GM12878 (cell line): ENCODE results near the gene B3GNT3. TPM values are rescaled to one million over a fixed set of nuclear protein-coding genes. Genes with fewer than 3 reads are reported as not detected.

Experiments
- ATAC-seq: fragments of 200-7000 bp; cut with Tn5 transposase; 3 replicates; pipeline ENCODE4 v1.9.1; 2020; ENCODE audit warnings: mild to moderate bottlenecking, moderate library complexity
- BruUV-seq: library from RNA; stranded (reverse); fragments of 400-500 nt; replicated peaks from 2 replicates; lab custom pipeline; 2021; lab: Mats Ljungman, UMichigan
- CTCF ChIA-PET: fragments of 300-600 bp; sonication (Branson Sonifier 250); formaldehyde crosslinking; extraction: SDS; loops from one replicate; lab custom pipeline; 2021; ENCODE audit warnings: inconsistent platforms; lab: Yijun Ruan, JAX
- POLR2A ChIA-PET: fragments of 350-600 bp; formaldehyde crosslinking; extraction: SDS; loops from one replicate; lab custom pipeline; 2021; ENCODE audit warnings: inconsistent platforms; lab: Charles Lee
- RAD21 ChIA-PET: fragments of 300-600 bp; sonication (Branson Sonifier 250); formaldehyde crosslinking; loops from one replicate; lab custom pipeline; 2023; ENCODE audit warnings: antibody characterized with exemption; ENCODE audit not compliant: unreplicated experiment; lab: Charles Lee
- SMC1A ChIA-PET: fragments of 300-600 bp; sonication (Branson Sonifier 250); formaldehyde crosslinking; loops from one replicate; lab custom pipeline; 2023; ENCODE audit not compliant: unreplicated experiment, uncharacterized antibody; lab: Charles Lee
- DNase-seq: peaks from one replicate; pipeline ENCODE4 v3.0.0-alpha.2; 2011; ENCODE audit warnings: low read depth, low spot score
- FAIRE-seq: peaks from 3 replicates; lab custom pipeline; 2011; peaks lifted over from hg19 to GRCh38; lab: Jason Lieb, UNC
- H2AFZ ChIP-seq: 2 replicates; pipeline ENCODE4 v1.6.0; 2011; ENCODE audit warnings: low read depth, low read length, control low read depth; ENCODE audit not compliant: control insufficient read depth
- H3K27ac ChIP-seq: 2 replicates; pipeline ENCODE4 v1.5.1; 2011; ENCODE audit warnings: control low read depth; ENCODE audit not compliant: control insufficient read depth, insufficient read depth
- H3K27me3 ChIP-seq, 2 experiments: replicated peaks in 1 of 2; 2 replicates each; pipeline versions ENCODE4 v1.6.0 to v1.6.1; 2011; ENCODE audit warnings: low read length in 1 of 2; ENCODE audit not compliant: control insufficient read depth in 2 of 2, insufficient read depth in 2 of 2
- H3K36me3 ChIP-seq, 2 experiments: 2 replicates each; pipeline ENCODE4 v1.5.1; 2011; ENCODE audit warnings: low read length in 1 of 2; ENCODE audit not compliant: control insufficient read depth in 2 of 2, insufficient read depth in 2 of 2
- H3K4me1 ChIP-seq: 2 replicates; pipeline ENCODE4 v1.6.1; 2011; ENCODE audit warnings: mild to moderate bottlenecking, low read length, moderate library complexity, mixed read lengths; ENCODE audit not compliant: control insufficient read depth, insufficient read depth
- H3K4me2 ChIP-seq: 2 replicates; pipeline ENCODE4 v1.6.0; 2011; ENCODE audit warnings: control low read depth; ENCODE audit not compliant: control insufficient read depth, insufficient read depth
- H3K4me3 ChIP-seq: fragments of 200-600 bp; sonication (generic); 2 replicates; pipeline ENCODE4 v1.5.1; 2016
- H3K79me2 ChIP-seq: 2 replicates; pipeline ENCODE4 v1.6.0; 2011; ENCODE audit warnings: low read length; ENCODE audit not compliant: control insufficient read depth, insufficient read depth
- H3K9ac ChIP-seq: 2 replicates; pipeline ENCODE4 v1.8.0; 2011; ENCODE audit warnings: low read length, control low read depth, mixed read lengths; ENCODE audit not compliant: control insufficient read depth, insufficient read depth
- H3K9me3 ChIP-seq: replicated peaks from 3 replicates; pipeline ENCODE4 v1.5.1; 2011; ENCODE audit warnings: mild to moderate bottlenecking, low read length; ENCODE audit not compliant: control insufficient read depth, insufficient read depth
- H4K20me1 ChIP-seq: 2 replicates; pipeline ENCODE4 v1.6.0; 2011; ENCODE audit not compliant: control insufficient read depth, insufficient read depth
- MTA3 ChIP-seq: IDR thresholded peaks from 2 replicates; pipeline ENCODE4 v1.6.1; 2012; ENCODE audit warnings: low read length, inconsistent platforms, borderline replicate concordance
- SIN3A ChIP-seq: IDR thresholded peaks from 2 replicates; pipeline ENCODE4 v1.6.1; 2012; ENCODE audit warnings: low read depth, low read length, improper control_type of control experiment
- ZNF24 ChIP-seq: fragments of 450-650 bp; IDR thresholded peaks from 2 replicates; pipeline ENCODE4 v1.6.1; 2017; ENCODE audit warnings: antibody characterized with exemption, mild to moderate bottlenecking
- WGBS: methylation state at CpG from one replicate; pipeline ENCODE4 v1.1.6; 2016; ENCODE audit warnings: low lambda C conversion rate; ENCODE audit not compliant: insufficient replicate concordance, insufficient coverage; ENCODE audit errors: missing lambda C conversion rate; 5-methylcytosine and 5-hydroxymethylcytosine counted together
- in situ Hi-C: fragments of 300-500 bp; cut with MboI; formaldehyde crosslinking; loops from 9 replicates; pipeline ENCODE4 v1.14.3; 2018; ENCODE audit warnings: mixed read lengths
- intact Hi-C: fragments of 100-400 bp; cut with micrococcal nuclease; formaldehyde crosslinking; loops from one replicate; pipeline ENCODE4 v1.14.2; 2022; ENCODE audit not compliant: unreplicated experiment
- polyA plus RNA-seq, 11 experiments: library from polyadenylated mRNA; depleted of rRNA in 4 of 11; unstranded in 6 of 11; stranded (reverse) in 5 of 11; fragments of >200 nt; fragmentation: Nextera tagmentation in 4 of 11; fragmentation: Illumina TruSeq in 1 of 11; extraction: Ambion mirVana in 4 of 11; extraction: Trizol in 1 of 11; gene quantifications; 1 replicate in 1 of 11; 2 replicates in 10 of 11; pipeline versions ENCODE4 v1.2.1 to v1.2.3, GENCODE V29; 2011 to 2016; ENCODE audit warnings: inconsistent platforms in 2 of 11, missing spikeins in 2 of 11, low read depth in 1 of 11
- total RNA-seq, 4 experiments: library from RNA; depleted of rRNA in 3 of 4; stranded (reverse); fragments of >200 nt in 3 of 4; fragmentation: Illumina TruSeq in 1 of 4; extraction: Trizol in 1 of 4; gene quantifications; 2 replicates each; pipeline versions ENCODE4 v1.2.1 to v1.2.3, GENCODE V29; 2013 to 2021
- TF ChIP-seq, protein P1 (sequence below): fragments of 150-350 bp; IDR thresholded peaks from 2 replicates; pipeline ENCODE4 v1.6.1; 2016; ENCODE audit warnings: low read depth, low read length

The B3GNT3 gene
- total and polyA plus RNA-seq, 10 of the 15 experiments (the other 5 are each of a cell fraction or from before 2014, with no cell fraction given) = not detected

DNA sequence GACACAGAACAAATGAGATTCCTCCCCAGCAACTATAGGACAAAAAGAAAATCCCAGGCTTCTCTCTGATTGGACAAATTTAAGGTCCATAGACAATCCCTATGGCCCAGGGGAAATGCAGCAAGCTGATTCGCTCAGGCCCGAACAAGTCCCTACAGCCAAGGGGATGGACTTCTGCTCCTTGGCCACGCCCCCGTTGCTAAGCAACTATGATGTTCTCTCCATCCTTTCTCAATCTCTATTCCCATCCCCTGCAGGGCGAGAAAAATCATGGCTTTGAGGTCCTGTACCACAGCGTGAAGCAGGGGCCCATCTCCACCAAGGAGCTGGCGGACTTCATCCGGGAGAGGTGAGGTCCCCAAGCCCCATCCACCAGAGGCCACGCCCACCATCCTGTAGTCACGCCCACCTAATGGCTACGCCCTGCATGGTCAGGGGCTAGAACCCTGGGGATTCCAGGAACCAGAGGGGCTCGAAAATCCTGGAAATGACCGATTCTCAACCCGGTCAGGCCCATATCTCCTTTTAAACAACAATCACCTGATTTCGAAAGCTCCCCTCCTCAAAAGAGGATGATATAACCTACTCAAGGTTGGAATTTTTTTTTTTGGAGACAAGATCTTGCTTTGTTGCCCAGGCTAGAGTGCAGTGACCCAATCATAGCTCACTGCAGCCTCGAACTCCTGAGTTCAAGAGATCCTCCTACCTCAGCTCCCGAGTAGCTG lies 32.3 kb upstream of the B3GNT3 start (continued):
- TF ChIP-seq, protein P1, sequence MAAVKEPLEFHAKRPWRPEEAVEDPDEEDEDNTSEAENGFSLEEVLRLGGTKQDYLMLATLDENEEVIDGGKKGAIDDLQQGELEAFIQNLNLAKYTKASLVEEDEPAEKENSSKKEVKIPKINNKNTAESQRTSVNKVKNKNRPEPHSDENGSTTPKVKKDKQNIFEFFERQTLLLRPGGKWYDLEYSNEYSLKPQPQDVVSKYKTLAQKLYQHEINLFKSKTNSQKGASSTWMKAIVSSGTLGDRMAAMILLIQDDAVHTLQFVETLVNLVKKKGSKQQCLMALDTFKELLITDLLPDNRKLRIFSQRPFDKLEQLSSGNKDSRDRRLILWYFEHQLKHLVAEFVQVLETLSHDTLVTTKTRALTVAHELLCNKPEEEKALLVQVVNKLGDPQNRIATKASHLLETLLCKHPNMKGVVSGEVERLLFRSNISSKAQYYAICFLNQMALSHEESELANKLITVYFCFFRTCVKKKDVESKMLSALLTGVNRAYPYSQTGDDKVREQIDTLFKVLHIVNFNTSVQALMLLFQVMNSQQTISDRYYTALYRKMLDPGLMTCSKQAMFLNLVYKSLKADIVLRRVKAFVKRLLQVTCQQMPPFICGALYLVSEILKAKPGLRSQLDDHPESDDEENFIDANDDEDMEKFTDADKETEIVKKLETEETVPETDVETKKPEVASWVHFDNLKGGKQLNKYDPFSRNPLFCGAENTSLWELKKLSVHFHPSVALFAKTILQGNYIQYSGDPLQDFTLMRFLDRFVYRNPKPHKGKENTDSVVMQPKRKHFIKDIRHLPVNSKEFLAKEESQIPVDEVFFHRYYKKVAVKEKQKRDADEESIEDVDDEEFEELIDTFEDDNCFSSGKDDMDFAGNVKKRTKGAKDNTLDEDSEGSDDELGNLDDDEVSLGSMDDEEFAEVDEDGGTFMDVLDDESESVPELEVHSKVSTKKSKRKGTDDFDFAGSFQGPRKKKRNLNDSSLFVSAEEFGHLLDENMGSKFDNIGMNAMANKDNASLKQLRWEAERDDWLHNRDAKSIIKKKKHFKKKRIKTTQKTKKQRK = no peak

DNA sequence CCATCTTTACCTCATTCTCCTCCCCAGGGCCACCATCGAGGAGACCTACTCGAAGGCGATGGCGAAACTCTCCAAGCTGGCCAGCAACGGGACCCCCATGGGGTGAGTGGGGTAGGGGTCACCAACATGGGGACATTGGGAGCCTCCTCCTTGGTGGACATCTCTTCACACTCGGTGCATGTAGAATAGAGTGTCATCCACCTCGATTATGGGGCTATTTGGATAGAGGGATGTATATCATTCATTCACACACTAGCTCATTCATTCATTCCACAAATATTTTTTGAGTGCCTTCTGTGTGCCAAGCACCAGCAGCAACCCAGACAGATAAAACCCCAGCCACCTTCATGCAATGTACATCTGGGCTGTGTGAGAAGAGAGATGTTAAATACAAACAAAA lies 30.6 kb upstream of the B3GNT3 start:
- CTCF ChIA-PET = interaction anchor here (1.0 to 8.0 kb wide), 2 partner anchors 36 to 61 kb away, joined by 5 to 108 read pairs; no protein-coding TSS in a partner anchor
- FAIRE-seq (no peak), ATAC-seq (no peak), DNase-seq (no peak)
- WGBS = 93% methylated on average over 7 of the region's 7 CpGs
- peak; percentile 82; the same call in 1 of the 2 replicates for TF ChIP-seq ZNF24
- TF ChIP-seq SIN3A = no peak
- no peak for TF ChIP-seq MTA3
- H3K4me1 ChIP-seq = peaks cover 14% of the 10 kb centered on the region; the same call in 1 of the 2 replicates
- in situ Hi-C loops = no loop called here
- no peak overlapping the region for H3K4me2 ChIP-seq
- SMC1A ChIA-PET = interaction anchor here (1.0 to 1.3 kb wide), 3 partner anchors 10 to 168 kb away, joined by 4 to 5 read pairs (median 4); partner anchors contain the start of gene CCDC124
- RAD21 ChIA-PET = interaction anchor here (1.5 kb wide), 1 partner anchor 50 kb away, joined by 6 read pairs; no protein-coding TSS in a partner anchor
- no peaks in the 10 kb centered on the region for H3K27me3 ChIP-seq
- intact Hi-C loops = no loop called here
- no peaks in the 10 kb centered on the region for H4K20me1 ChIP-seq
- H3K9me3 ChIP-seq = no peaks in the 10 kb centered on the region
- H3K4me3 ChIP-seq = no peak overlapping the region
- POLR2A ChIA-PET = interaction anchor here (0.7 kb wide), 1 partner anchor 8 kb away, joined by 3 read pairs; no protein-coding TSS in a partner anchor
- BruUV-seq = no TSS peak
- no peak overlapping the region for H3K9ac ChIP-seq
- H3K36me3 ChIP-seq = peaks cover 6 to 16% of the 10 kb centered on the region in 2 experiments
- H3K79me2 ChIP-seq = no peaks in the 10 kb centered on the region; the same call in 1 of the 2 replicates
- H3K27ac ChIP-seq = no peak overlapping the region
- H2AFZ ChIP-seq = no peak overlapping the region
